Stimulated activated CD8-positive, alpha-beta memory T cell treated with anti-CD3 and anti-CD28 coated beads, Interleukin-7, amount 100 ng/mL, for 4 hours (primary cell): Measurements from ENCODE around the gene BEGAIN.

Experiments
- DNase-seq, 2 donors: peaks; one replicate each; pipeline ENCODE4 v3.0.0-alpha.2; 2020; ENCODE audit warnings: low read depth in 2 of 2

BEGAIN gene

DNA sequence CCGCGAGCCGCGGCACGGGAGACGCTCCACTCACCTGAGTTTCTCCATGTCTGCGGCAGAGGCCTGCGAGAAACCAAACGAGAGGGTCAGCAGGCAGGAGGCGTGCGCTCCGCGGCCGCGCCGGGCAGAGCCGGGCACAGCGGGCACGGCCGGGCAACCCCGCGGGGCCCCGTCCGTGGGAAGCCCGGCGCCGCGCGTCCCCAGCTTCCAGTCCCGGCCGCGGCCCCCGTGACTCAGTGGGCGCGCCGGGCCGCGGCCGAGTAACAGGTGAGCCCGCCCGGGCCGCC, 19.4 kb downstream of the BEGAIN start:
- no peak for DNase-seq

GRCh38 chr14:100567009-100567876, 20.0 kb downstream of the BEGAIN start:
- no peak for DNase-seq

- DNase-seq = no peak
Measured at GRCh38 chr14:100566586-100566985, 20.6 kb downstream of the BEGAIN start.

GRCh38 chr14:100566119-100566518, 21.1 kb downstream of the BEGAIN start:
- DNase-seq = no peak

DNA sequence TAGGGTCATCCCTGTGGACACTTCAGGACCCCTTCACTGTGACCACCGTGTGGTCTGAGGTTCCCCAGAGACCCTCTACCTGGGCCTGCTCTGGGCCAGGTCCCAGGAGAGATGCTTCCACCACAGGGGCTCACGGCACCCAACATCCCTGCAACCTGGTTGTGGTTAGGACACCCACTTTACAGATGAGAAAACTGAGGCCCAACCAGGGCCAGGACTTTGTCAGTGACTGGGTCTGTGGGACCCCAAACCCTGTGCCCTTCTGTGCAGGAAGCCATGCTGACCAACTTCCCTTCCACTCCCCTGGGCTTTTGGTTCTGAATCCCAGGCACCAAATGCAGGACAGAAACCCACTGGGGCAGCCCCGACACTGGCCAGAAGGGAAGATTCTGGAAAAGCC, 21.6 kb downstream of the BEGAIN start:
- no peak for DNase-seq

DNA sequence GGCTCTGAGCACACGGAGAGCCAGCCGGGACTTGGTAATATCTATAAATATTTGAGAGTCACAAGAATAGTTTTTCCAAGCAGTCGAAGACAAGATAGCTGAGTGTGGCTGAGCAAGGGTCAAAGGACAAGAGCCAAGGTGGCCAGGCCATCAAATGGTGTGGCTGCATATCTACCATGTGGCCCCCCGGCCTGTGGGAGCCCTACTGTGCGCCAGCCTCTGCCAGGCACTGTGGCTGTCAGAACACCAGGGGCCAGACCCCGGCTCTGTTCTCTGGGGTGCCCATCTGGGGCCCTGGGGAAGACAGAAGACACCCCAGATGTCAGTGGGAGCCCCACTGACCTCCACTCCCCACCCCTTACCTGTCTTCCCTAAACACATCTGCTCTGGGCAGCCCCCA, 22.7 kb downstream of the BEGAIN start:
- no peak for DNase-seq

GRCh38 chr14:100562751-100563150, 24.5 kb downstream of the BEGAIN start:
- no peak for DNase-seq

DNA sequence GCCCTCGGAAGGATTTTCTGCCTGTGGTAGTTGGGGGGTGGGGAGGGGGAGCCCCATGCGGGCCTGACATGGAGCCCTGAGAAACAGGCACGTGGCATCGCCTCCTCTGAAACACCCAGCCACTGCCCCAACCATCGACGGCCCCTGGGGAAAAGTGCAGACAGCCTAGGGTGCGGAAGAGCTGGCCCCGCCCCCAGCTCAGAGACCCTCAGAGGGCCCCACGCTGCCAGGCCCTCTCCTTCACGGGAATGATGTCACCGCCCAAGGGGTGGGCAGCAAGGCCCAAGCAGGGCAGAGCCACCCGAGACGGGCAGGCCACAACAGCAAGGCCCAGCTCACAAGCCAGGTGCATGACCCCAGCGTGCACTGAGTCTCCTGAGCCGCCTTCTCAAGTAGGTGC, 26.2 kb downstream of the BEGAIN start:
- no peak for DNase-seq

GRCh38 chr14:100560471-100560870, 26.7 kb downstream of the BEGAIN start:
- DNase-seq = no peak

- no peak for DNase-seq
Measured at GRCh38 chr14:100559455-100559854, 27.8 kb downstream of the BEGAIN start.

DNA sequence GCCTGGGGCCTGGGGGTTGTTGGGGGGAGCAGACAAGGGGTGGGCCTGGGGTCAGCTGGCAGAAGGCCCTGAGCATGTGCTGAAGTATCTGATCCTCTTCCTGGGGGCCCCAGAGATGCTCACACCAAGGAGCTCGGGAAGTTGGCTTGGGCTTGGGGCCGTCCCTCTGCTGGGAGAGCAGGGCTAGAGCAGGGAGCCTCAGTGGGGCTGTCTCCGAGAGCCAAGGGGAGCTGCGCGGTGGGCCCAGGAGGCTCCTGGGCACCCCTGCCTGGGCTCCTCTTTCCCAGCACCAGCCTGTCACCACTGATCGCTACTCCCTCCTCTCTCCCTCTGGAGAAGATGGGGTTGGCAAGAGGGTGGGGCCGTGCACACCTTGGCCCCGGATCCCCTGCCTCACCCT, 28.3 kb downstream of the BEGAIN start:
- no peak for DNase-seq

DNA sequence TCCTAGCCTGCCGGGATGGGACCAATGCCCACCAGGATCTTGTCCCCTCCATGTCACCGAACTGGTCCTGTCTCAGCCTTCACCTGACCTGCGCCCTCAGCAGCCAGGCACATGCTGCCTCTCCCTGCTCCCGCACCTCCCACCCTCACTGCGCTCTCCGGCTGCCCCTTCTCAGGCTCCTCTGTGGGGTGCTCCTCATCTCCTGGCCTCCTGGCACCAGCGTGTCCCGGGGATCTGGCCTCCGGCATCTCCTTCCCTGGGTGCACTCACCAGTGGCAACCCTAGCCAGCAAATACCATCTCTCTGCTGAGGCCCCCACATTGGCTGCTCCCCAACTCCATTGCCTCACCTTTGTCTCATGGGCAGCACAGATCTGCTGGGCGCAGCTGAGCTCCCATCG, 29.0 kb downstream of the BEGAIN start:
- no peak for DNase-seq

DNA sequence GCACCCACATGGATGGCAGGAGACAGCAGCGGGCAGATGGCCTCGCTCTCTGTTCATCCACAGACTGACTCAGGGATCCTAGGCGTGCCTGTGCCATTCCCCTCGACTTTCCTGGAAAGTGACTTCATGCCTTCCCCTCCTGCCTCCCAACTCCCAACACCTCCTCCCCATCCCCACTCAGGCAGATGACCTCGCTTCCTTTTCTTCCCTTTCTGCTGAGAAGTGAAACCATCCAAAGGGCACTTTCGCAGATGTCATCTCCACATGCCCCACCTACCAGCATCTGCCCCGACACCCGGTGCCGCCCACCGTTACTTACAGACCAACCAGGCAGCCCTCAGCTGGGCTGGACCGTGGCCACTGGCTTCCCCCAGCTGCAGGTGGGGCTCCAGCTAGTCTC, 29.6 kb downstream of the BEGAIN start:
- no peak for DNase-seq

DNA sequence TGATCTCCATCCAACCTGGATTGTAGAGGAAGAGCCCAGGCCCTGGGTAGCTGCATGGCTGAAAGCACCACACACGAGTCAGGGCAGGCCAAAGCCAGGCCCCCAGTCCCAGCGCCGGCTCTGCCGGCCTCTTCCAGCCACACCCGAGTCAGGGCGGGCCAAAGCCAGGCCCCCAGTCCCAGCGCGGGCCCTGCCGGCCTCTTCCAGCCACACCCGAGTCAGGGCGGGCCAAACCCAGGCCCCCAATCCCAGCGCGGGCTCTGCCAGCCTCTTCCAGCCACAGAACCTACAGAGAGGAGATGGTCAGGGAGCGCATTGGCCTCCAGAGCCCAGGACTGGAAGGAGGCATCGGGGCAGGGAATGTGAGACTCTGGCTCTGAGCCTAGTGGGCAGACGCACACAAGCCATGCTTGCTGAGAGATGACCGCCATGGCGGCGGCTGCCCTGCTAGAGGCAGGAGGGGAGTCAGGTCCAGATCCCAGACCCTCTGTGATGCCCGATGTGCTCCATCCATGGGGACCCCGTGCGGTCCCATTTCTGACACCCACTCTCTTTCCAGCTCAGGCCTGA, 30.2 kb downstream of the BEGAIN start:
- DNase-seq = no peak

GRCh38 chr14:100556140-100556475, 31.1 kb downstream of the BEGAIN start:
- no peak for DNase-seq

DNA sequence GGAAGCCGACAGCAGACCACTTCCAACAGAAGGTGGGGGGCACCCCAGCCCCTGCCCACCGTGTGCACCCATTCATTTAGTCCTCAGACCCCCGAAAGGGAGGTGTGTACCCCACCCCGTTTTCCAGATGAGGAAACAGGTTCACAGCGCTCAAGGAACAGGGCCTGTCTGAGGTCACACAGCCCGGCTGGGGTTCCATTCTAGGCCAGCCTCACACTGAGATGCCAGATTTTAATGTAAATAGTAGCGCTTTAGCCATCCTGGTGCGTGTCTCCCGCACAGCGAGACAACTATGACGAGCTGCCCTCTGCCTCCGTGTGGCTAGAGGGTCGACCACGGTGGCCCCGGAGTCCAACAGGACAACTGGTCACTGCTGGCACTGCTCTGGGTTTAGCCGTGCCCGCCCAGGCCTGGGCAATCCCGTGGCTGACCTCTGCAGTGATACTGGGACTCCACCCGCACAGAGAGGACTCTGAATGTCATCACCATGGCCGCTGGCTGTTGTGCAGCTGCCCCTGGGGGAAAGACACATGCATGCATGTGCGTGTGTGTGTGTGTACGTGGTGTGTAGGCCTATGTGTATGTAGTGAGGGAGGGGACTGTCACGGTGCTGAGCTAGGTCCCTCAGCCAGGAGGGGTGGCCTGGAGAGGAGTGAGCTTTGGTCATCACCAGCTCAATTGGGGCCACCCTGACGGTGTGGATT, 31.6 kb downstream of the BEGAIN start:
- no peak for DNase-seq

DNA sequence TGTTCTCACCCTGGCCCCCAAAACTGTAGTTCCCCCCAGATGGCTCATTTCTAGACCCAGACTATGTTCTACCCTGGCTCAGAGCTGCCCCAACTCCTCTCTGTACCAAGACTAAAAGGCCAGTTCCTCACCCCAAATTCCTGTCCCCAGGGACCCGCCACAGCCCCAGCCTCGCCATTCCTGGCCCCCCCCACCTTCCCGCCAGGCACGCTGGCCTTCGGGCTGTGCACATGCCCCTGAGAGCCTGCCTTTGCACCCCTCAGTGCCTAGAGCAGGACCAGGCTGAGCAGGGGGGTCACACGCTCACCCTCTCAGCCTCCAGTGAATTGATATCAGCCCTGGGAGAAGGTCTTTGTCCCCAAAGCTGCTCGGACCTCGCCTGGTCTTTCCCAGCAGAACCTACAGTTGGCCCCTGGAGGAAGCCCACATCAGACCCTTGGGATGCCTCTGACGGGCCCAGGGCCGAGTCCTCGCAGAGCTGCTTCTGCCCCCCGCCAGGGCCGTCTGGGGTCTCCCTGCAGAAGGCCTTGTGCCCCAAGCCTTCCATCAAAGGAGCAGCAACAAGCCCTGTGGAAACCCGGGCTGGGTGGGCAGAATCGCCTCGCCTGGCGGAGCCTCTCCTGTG, 32.4 kb downstream of the BEGAIN start:
- DNase-seq = no peak

- DNase-seq = no peak
Measured at GRCh38 chr14:100554082-100554677, 33.0 kb downstream of the BEGAIN start.

- no peak for DNase-seq
Measured at GRCh38 chr14:100553471-100553870, 33.7 kb downstream of the BEGAIN start.

- DNase-seq = no peak
Measured at GRCh38 chr14:100552524-100553125, 34.6 kb downstream of the BEGAIN start.

- DNase-seq = no peak
Measured at GRCh38 chr14:100551056-100551455, 36.2 kb downstream of the BEGAIN start.
